Measurements from ENCODE around the gene GALNT10.

GALNT10 gene

GRCh38 chr5:154455585-154455984, 265.1 kb downstream of the GALNT10 start:
- no peak for DNase-seq

GRCh38 chr5:154456540-154456939, 266.0 kb downstream of the GALNT10 start:
- DNase-seq: no peak

GRCh38 chr5:154459015-154459414, 268.5 kb downstream of the GALNT10 start:
- no peak for DNase-seq

DNA sequence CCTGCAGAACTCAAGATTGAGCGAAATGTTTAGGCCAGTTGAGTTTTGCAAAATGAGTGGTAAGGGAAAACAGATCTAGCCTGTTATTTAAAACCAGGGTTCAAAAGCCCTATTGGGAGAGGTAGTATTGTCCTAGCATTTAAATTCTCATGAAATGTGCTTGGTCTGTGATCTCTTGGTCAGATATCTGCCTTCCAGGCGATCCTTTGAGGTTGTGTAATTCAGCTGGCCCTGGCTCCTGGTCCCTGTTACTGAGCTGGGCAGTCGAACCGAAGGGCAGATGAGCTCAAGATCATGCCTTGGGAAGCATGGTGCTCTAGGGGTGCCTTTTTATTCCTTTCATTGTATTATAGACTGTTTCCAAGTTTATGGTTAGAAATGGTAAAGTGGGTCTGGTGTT, 269.6 kb downstream of the GALNT10 start:
- DNase-seq: no peak

GRCh38 chr5:154461531-154461930, 271.0 kb downstream of the GALNT10 start:
- no peak for DNase-seq

DNA sequence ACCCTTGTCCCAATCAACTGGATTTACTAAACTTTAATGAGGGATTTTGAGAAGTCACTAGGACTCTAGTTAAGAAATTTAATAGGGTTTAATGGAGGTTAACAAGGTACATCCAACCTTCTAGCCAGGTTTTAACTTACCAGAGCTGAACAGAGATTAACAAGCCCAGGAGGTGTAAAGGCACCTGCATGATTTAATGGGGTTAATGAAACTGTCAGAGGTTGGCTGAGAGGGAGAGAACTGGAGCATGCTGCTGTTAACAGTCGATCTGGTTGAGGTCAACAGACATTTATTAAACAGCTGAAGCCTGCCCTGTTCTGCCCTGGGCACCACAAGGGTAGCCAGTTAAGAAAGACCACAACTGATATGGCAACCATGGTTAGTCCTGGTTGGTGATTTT, 273.9 kb downstream of the GALNT10 start:
- DNase-seq: no peak

DNA sequence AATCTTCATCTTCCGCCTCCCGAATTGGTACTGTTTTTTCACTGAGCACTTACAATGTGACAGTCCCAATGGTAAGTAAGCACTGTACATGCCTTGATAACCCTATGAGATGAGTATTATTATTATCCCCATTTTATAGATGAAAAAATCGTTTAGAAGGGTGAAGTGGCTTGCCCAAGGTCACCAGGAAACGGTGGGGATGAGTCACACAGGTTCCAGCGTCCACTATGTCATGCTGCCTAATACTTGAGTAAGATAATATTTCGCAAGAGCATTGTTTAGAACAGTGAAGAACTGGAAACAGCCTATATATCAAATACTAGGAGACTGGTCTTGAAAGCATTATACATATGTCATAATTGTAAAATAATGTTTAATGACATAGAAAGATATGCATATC, 274.6 kb downstream of the GALNT10 start:
- DNase-seq: no peak

- no peak for DNase-seq
Measured at GRCh38 chr5:154466147-154466546, 275.6 kb downstream of the GALNT10 start.

DNA sequence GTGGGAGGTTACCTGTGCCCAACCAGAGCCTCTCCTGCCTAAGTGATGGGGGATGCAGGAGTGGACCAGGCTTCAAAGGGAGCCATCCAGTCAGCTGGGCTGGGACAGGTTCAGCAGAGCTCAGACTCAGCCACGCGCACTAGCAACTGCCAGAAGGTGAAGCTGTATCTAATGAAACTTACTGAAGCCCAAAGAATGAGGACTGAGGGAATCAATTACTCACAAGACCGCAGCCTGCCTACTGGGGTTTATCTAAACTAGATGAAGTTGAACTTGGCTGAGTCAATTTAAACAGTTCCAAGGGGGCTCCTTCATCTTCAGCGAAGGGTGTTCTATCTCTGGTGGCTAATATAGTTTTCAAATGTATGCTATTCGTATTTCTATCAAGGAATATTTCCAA, 276.1 kb downstream of the GALNT10 start:
- DNase-seq: no peak

DNA sequence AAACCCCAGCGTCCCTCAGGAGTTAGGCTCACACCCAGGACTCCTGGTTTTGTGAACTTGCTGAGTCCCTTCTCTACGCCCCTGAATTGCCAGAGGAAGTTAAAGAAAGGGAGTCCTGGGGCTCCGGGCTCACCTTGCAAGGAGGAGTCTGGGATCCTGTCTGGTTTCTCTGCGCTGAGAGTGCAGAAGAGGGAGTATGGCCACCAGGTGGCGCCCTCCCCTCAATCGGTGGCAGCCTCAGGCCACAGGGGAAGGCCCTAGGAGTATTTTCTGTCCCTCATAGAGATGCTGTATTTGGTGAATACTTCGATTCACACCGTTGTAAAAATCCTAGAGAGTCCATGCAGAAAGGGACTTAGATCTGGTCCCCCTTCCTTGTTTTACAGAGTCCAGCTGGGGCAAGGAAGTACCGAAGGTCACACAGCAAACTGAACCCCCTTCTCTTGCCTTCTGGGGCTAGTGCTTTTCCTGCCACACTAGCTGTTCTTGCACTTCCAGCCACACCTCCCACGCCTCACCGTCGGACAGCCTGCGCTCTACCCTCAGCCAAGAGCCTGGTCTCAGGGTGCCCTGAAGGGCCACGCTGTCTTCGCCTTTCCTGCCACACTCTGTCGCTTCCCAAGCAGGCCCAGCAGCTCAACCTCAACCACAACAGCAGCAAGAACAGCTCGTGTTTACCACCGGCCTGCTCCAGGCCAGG, 277.3 kb downstream of the GALNT10 start:
- peak; percentile 8 for DNase-seq

- DNase-seq: no peak
Measured at GRCh38 chr5:154470137-154470536, 279.6 kb downstream of the GALNT10 start.

All from NCI-H1092 treated with DMSO at 0.1 percent for 48 hours (cell line).